ENCODE results near the gene PROSER3.

The PROSER3 gene

DNA sequence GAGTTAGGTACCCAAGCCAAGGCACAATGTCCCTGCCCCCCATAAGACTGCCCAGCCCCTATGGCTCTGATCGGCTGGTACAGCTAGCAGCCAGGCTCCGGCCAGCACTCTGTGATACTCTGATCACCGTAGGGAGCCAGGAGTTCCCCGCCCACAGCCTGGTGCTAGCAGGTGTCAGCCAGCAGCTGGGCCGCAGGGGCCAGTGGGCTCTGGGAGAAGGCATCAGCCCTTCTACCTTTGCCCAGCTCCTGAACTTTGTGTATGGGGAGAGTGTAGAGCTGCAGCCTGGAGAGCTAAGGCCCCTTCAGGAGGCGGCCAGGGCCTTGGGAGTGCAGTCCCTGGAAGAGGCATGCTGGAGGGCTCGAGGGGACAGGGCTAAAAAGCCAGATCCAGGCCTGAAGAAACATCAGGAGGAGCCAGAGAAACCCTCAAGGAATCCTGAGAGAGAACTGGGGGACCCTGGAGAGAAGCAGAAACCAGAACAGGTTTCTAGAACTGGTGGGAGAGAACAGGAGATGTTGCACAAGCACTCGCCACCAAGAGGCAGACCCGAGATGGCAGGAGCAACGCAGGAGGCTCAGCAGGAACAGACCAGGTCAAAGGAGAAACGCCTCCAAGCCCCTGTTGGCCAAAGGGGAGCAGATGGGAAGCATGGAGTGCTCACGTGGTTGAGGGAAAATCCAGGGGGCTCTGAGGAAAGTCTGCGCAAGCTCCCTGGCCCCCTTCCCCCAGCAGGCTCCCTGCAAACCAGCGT lies 43.2 kb upstream of the PROSER3 start:
- peak overlapping the region; percentile 89 for H3K4me3 ChIP-seq (ENCODE audit: low read depth, low read length)
- TF ChIP-seq, protein P1, sequence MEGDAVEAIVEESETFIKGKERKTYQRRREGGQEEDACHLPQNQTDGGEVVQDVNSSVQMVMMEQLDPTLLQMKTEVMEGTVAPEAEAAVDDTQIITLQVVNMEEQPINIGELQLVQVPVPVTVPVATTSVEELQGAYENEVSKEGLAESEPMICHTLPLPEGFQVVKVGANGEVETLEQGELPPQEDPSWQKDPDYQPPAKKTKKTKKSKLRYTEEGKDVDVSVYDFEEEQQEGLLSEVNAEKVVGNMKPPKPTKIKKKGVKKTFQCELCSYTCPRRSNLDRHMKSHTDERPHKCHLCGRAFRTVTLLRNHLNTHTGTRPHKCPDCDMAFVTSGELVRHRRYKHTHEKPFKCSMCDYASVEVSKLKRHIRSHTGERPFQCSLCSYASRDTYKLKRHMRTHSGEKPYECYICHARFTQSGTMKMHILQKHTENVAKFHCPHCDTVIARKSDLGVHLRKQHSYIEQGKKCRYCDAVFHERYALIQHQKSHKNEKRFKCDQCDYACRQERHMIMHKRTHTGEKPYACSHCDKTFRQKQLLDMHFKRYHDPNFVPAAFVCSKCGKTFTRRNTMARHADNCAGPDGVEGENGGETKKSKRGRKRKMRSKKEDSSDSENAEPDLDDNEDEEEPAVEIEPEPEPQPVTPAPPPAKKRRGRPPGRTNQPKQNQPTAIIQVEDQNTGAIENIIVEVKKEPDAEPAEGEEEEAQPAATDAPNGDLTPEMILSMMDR (IDR thresholded peaks at IDR 0.05; ENCODE audit: low read depth, low read length, missing control alignments) = peak; percentile 56
- DNase-seq (ENCODE audit: low read depth) = no peak

DNA sequence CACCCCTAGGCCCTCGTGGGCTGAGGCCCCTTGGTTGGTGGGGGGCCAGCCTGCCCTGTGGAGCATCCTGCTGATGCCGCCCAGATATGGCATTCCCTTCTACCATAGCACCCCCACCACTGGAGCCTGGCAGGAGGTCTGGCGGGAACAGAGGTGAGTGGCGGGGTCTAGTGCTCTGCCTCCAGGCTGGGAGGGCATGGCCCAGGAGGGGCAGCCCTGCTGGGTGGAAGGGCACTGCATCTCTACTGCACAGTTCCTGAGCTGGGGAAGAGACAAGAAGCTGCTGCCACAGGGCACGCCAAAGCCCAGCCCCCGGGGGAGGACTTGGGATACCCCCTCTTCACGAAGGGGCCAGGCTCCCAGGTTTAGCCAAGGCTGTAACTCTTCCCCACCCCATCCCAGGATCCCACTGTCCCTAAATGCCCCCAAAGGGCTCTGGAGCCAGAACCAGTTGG lies 42.6 kb upstream of the PROSER3 start:
- H3K4me3 ChIP-seq (ENCODE audit: low read depth, low read length) = peak overlapping the region; percentile 89
- DNase-seq (ENCODE audit: low read depth) = no peak

DNA sequence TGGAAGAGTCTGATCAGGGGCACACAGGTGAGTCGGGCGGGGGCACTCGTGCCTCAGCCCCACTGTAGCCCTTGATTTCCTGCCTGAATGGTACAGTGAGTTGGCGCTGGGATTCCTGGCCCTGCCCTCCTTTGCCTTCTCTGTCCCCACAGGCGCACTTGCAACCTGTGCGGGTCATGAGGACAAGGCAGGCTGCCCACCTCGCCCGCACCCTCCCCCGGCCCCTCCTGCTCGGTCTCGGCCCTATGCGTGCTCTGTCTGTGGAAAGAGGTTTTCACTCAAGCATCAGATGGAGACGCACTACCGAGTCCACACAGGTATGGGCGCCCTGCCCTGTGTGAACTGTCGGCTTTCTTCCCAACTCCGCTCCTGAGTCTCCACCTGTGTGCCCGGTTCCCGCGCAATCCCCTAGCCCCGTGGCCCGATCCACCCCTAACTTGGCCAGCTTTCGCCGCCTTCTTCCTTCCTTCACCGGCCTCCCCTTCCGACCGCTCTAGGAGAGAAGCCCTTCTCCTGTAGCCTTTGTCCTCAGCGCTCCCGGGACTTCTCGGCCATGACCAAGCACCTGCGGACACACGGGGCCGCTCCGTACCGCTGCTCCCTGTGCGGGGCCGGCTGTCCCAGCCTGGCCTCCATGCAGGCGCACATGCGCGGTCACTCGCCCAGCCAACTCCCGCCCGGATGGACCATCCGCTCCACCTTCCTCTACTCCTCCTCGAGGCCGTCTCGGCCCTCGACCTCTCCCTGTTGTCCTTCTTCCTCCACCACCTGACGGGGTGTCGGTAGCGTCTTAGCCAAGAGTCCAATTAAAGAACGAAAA lies 41.8 kb upstream of the PROSER3 start:
- DNase-seq (ENCODE audit: low read depth) = no peak
- TF ChIP-seq, protein P1 (IDR thresholded peaks at IDR 0.05; ENCODE audit: low read depth, low read length, missing control alignments) = no peak
- H3K4me3 ChIP-seq (ENCODE audit: low read depth, low read length) = peak overlapping the region; percentile 89

More for the DNA sequence above, 42.6 kb upstream of the PROSER3 start:
- TF ChIP-seq, protein P1 (IDR thresholded peaks at IDR 0.05; ENCODE audit: low read depth, low read length, missing control alignments) = no peak

DNA sequence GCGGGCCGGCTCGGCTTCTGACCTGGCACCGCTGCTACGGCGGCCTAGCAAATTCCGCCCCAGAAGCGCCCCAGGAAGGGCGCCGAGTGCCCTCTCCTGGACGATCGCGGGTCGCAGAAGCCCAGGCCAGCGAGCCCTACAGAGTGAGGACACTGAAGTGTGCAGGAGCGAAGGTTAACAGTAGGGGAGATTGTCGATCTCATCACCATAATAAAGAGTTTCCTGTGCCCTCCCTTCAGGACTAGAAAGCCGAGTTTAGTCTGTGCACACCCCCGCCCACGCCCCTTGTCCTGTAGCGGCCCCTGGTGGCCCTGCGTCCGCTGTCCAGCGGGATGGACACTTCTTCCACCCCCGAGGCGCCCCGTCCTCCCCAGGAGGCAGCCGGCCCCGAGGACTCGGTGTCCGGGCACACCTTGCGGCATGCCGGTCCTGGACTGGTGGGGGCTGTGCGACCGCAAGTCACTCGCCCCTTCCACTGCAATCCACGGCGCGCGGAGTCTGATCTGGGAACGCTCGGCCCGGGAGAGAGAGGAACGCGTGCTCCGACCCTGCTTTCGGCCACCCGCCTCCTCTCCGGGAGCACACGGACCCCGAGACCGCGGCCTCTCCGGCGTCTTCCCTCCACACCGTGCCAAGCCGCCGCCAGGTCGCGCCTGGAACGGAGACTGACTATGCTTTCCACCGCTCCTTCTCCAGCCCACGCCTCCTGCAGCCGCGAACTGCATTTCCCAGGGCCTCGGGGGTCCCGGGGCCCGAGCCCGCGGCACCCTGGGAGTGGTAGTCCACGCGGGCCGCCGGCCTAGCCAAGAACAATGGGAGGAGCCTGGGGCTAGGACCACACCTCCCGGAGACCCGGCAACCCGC lies 40.9 kb upstream of the PROSER3 start:
- peak; percentile 88 for DNase-seq (ENCODE audit: low read depth)
- TF ChIP-seq, protein P1 (IDR thresholded peaks at IDR 0.05; ENCODE audit: low read depth, low read length, missing control alignments) = peak; percentile 73

DNA sequence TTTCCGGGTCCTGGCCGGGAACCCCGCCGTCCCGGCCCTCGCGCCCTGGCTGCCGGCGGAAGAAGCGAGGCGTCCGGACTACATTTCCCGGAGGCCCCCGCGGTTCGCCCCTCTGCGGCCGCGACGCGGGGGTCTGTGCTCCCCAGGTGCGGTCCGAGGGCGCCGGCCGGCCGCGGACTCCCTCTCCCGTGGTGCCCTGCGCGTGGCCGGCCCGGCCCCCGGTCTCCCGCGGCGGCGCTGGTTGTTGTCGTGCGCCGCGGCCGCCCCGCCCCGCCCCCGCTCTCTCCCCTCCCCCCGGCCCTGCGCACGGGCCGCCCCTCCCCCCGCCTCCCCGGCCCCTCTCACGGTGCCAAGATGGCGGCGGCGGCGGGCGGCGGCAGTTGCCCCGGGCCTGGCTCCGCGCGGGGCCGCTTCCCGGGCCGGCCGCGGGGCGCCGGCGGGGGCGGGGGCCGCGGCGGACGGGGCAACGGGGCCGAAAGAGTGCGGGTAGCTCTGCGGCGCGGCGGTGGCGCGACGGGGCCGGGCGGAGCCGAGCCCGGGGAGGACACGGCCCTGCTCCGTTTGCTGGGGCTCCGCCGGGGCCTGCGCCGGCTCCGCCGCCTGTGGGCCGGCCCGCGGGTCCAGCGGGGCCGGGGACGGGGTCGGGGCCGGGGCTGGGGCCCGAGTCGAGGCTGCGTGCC lies 40.2 kb upstream of the PROSER3 start, which contains the start of gene KMT2B:
KMT2B (plus strand) TSS at position 339 of the 680 bp plus-strand sequence; CDS start at position 355, 16 bp downstream.
- TF ChIP-seq, protein P1 (IDR thresholded peaks at IDR 0.05; ENCODE audit: low read depth, low read length, missing control alignments) = no peak
- DNase-seq (ENCODE audit: low read depth) = no peak

More for the DNA sequence above, 40.9 kb upstream of the PROSER3 start:
- H3K4me3 ChIP-seq (ENCODE audit: low read depth, low read length) = peak overlapping the region; percentile 89

More for the DNA sequence above, 40.2 kb upstream of the PROSER3 start, which contains the start of gene KMT2B:
- H3K4me3 ChIP-seq (ENCODE audit: low read depth, low read length) = peak within 1 kb of the TSS; percentile 89
